GM21515 (cell line): ENCODE results near the gene HDAC4.

Experiments used
- ATAC-seq: cut with Tn5 transposase; IDR thresholded peaks from one replicate; pipeline ENCODE4 v1.9.1; 2021; ENCODE audit not compliant: unreplicated experiment

The HDAC4 gene

GRCh38 chr2:239398521-239398921, 2.3 kb downstream of the HDAC4 start:
- ATAC-seq = no peak

GRCh38 chr2:239397931-239398471, 2.8 kb downstream of the HDAC4 start:
- ATAC-seq = no peak

GRCh38 chr2:239396881-239397681, 3.7 kb downstream of the HDAC4 start:
- ATAC-seq = no peak

DNA sequence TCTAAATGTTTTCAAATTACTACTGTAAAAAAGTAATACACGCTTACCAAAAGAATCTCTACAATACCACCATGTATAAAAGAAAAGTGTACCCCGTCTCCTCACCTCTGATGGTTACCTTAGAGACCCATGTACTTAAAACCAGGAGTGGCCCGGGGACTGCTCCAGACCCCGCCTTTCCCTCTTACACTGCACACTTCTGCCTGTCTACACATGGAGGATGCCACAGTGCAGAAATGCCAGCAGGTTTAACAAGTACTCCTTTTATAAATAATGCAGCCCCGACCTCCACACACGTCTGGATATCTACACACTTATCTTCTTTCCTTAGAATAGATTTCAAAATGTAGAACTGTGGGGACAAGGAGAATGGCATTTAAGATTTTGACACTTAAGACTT, 5.3 kb downstream of the HDAC4 start:
- ATAC-seq = no peak

DNA sequence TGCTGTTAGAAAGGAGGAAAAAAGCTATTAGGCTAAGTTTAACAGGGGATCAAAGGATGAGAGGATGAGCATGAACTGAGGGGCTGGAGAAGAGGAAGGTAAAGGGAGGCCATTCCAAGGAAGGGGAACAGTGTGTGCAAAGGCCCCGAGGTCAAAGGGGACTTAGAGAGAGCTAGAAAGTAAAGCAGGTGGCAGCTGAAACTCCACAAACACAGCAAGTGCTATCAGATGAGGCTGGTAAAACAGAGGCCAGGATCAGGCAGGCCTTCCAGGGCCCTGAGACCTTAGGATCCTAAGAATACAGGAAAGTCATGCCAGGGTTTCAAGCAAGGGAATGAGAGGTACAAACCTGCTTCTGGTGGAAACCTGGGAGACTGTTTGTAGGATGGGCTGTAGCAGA, 5.8 kb downstream of the HDAC4 start:
- no peak for ATAC-seq

DNA sequence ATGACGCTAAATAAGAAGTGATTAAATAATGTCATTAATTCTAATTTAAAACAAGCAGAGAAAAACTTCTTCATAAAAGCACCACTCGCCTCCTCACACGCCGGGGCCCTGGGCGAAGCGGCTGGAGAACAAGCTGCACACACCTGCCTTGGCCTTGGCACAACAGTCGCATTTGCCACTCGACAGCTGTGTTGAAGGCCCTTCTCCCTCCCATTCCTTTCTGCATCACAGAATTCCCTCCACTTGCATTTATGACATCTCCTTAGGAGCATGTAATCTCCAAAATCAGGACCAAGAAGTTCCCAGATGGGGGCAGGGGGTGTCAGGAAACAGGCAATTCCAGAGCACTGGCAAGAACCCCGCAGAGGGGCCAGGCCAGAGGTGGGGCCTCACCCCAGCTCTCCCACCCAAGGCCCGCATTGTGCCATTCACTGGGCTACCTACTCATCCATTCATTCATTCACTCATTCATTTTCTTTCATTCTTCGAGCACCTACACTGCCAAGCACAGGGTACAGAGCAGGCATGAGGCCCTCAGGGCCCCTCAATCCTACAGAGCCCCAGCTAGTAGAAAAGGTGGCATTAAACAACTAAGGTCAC, 6.4 kb downstream of the HDAC4 start:
- ATAC-seq = no peak

- ATAC-seq = no peak
Observed at GRCh38 chr2:239393941-239394340, 6.9 kb downstream of the HDAC4 start.

- ATAC-seq = no peak
Observed at GRCh38 chr2:239393388-239393940, 7.4 kb downstream of the HDAC4 start.

GRCh38 chr2:239392688-239393387, 8.0 kb downstream of the HDAC4 start:
- ATAC-seq = no peak

GRCh38 chr2:239392072-239392357, 8.8 kb downstream of the HDAC4 start:
- no peak for ATAC-seq

- no peak for ATAC-seq
Observed at GRCh38 chr2:239391286-239392071, 9.3 kb downstream of the HDAC4 start.

DNA sequence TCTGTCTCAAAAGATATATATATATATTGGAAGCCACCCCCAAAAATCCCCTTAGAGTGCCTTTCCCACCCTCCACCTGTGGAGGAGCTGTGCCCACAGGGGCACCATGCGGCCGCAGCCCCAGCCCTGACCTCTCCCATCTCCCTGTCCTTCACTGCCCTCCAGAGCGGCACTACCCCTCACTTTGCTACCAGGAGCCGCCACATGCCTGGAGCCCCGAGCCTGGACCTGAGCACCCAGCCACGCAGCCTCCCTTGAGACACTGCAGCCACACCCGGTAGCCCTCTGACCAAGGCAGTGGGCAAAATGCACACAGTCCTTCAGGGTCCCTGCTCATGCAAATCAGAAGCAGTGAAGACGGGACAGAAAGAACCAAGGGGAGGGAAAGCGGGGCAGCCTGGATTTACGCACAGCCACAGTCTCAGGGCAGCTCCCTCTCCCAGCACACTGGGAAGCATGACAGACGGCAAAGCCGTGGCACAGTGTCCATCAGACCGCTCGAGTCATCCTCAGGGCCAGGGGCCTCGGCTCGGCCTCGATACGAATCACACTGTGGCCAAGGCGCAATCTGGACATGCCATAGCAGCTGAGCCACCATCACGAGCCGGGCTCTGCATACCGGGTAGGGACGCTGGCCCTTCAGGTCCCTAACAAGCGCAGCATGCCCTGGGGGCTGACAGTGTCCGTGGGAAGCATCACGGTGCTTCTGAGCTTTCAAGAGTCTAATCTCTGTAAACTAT, 10.1 kb downstream of the HDAC4 start:
- no peak for ATAC-seq

DNA sequence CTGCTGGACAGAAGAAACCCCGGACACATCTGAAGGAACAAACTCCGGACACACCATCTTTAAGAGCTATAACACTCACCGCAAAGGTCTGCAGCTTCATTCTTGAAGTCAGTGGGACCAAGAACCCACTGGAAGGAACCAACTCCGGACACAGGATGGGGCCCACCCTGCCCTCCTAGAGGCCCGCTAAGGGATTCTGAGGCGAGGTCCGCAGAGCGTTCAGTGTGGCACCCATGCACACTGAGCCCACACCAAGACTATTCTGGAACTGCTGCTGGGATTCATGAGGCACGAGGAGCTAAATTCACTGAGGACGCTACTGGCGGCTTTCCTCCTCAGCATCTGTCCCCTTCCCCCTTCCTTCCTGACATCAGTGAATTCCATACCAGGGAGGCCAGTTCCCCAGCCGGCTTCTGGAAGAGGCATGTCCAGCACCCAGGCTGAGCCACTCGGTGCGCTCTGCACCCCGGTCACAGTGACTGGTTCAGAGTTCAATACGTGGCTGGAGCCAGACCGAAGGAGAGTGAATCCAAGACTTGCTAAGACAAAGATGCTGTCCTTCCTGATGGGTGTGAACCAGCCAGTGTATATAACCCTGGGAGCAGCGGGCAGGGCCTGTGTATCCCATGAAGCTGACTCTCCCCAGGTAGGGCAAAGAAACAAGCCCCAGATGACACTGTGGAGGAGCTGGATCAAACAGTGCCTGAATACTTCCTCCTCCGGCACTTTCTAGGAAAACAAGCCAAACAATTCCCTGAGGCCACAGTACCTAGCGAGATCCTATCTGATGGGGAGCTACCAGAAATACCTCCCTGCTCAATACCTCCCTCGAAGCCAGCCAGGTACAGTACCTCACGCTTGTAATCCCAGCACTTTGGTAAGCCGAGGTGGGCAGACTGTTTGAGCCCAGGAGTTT, 11.1 kb downstream of the HDAC4 start:
- no peak for ATAC-seq

GRCh38 chr2:239388236-239389151, 12.3 kb downstream of the HDAC4 start:
- ATAC-seq = no peak

- no peak for ATAC-seq
Observed at GRCh38 chr2:239387811-239388210, 13.0 kb downstream of the HDAC4 start.

- ATAC-seq = no peak
Observed at GRCh38 chr2:239386872-239387445, 13.9 kb downstream of the HDAC4 start.

- ATAC-seq = no peak
Observed at GRCh38 chr2:239386001-239386670, 14.7 kb downstream of the HDAC4 start.
